ENCODE results near the gene AQP12A. TPM values are rescaled to one million over a fixed set of nuclear protein-coding genes. Genes with fewer than 3 reads are reported as not detected.

The AQP12A gene
- total RNA-seq, 2 donors from 2014 or later, result 29.6 to 130 TPM

DNA sequence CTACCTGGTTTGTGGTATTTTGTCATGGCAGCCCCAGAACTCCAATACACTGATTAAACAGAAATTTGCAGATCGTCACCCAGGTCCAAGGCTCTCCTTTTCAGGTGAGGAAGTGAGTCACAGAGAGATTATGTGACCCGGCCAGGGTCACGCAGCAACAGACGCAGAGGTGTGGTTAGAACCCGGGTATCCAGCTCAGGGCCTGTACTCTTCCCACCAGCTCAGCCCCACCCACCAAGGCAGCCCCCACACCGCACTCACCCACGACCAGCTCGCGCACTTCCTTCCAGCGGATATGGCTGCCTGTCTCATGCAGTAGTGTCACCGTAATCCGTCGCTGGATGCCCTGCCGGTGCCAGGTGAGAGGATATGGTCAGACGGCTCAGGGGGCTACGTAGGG, 48.1 kb downstream of the AQP12A start:
- WGBS, 2 donors, result 86 to 94% methylated on average over 14 to 16 of the region's 16 CpGs
- Histone ChIP-seq H3K36me3 (replicated peaks in 1 of 2; ENCODE audit: insufficient read depth in 1 of 2, low read depth in 2 of 2) (no peaks in the 10 kb centered on the region), H3K4me1 (no peaks in the 10 kb centered on the region), H3K27ac (no peak overlapping the region), H3K4me3 (no peak overlapping the region), H3K27me3 (no peaks in the 10 kb centered on the region), H3K9me3 (no peaks in the 10 kb centered on the region)
- intact Hi-C loops (cut with DNase I), result no loop called here
- TF ChIP-seq POLR2A (IDR thresholded peaks at IDR 0.05), result no peak
- TF ChIP-seq, protein P1, sequence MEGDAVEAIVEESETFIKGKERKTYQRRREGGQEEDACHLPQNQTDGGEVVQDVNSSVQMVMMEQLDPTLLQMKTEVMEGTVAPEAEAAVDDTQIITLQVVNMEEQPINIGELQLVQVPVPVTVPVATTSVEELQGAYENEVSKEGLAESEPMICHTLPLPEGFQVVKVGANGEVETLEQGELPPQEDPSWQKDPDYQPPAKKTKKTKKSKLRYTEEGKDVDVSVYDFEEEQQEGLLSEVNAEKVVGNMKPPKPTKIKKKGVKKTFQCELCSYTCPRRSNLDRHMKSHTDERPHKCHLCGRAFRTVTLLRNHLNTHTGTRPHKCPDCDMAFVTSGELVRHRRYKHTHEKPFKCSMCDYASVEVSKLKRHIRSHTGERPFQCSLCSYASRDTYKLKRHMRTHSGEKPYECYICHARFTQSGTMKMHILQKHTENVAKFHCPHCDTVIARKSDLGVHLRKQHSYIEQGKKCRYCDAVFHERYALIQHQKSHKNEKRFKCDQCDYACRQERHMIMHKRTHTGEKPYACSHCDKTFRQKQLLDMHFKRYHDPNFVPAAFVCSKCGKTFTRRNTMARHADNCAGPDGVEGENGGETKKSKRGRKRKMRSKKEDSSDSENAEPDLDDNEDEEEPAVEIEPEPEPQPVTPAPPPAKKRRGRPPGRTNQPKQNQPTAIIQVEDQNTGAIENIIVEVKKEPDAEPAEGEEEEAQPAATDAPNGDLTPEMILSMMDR (IDR thresholded peaks at IDR 0.05), result no peak
- no peak for ATAC-seq
- no peak for DNase-seq

DNA sequence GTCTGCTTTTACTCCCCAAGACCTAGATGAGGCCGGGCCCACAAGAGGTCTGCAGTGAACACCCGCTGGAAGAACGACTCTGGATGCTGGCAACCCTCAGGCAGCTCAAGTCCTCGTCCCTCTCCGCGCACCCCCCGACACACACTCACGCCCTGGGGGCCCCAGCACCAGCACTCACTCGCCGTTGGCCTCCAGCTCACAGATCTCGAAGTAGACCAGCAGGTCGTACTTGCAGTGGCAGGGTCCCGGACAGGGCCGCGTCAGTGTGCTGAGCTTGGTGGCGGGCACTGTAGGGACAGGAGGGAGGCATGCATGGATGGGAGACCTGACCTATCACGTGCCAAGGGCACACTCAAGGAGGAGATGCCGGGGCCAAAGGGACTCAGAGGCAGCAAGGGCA, 49.4 kb downstream of the AQP12A start:
- intact Hi-C loops (cut with DNase I), result no loop called here
- 86 to 88% methylated on average over 13 to 18 of the region's 18 CpGs for WGBS, 2 donors
- no peaks in the 10 kb centered on the region for H3K4me1 ChIP-seq
- no peaks in the 10 kb centered on the region for H3K27me3 ChIP-seq
- H3K4me3 ChIP-seq, result no peak overlapping the region
- DNase-seq (no peak), ATAC-seq (no peak)
- no peak overlapping the region for H3K27ac ChIP-seq
- H3K36me3 ChIP-seq (replicated peaks in 1 of 2; ENCODE audit: insufficient read depth in 1 of 2, low read depth in 2 of 2), result no peaks in the 10 kb centered on the region
- no peaks in the 10 kb centered on the region for H3K9me3 ChIP-seq
- TF ChIP-seq POLR2A (IDR thresholded peaks at IDR 0.05), result no peak
- TF ChIP-seq, protein P1 (IDR thresholded peaks at IDR 0.05), result no peak

DNA sequence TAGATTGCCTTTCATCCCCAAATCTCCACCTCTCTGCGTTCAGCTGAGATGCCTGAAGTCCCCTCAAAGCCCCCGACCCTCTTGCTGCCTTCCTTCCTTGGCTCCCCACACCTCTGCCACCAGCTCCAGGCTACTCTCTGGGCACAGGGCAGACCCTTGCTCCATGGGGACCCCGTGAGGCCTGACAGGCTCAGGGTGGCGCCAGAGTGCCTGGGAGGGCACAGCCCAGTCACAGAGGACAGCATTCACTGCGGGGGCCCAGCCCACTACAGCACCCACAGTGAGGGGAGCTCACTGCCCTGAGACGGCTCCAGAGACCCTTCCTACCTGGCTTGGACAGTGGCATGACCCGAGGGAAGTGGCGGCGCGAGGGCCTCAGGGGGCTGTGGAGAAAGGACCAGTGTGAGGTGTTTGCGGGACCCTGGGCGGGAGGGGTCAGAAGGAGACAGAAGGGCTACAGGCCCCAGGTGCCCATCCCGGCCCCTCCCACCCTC, 51.0 kb downstream of the AQP12A start:
- no peak for ATAC-seq
- 87 to 88% methylated on average over 9 to 12 of the region's 13 CpGs for WGBS, 2 donors
- Histone ChIP-seq H3K4me1 (no peaks in the 10 kb centered on the region), H3K36me3 (replicated peaks in 1 of 2; ENCODE audit: insufficient read depth in 1 of 2, low read depth in 2 of 2) (no peaks in the 10 kb centered on the region), H3K9me3 (no peaks in the 10 kb centered on the region), H3K4me3 (no peak overlapping the region), H3K27ac (no peak overlapping the region), H3K27me3 (no peaks in the 10 kb centered on the region)
- no peak for TF ChIP-seq POLR2A (IDR thresholded peaks at IDR 0.05)
- TF ChIP-seq, protein P1 (IDR thresholded peaks at IDR 0.05), result no peak
- DNase-seq, result no peak
- intact Hi-C loops (cut with DNase I), result no loop called here

DNA sequence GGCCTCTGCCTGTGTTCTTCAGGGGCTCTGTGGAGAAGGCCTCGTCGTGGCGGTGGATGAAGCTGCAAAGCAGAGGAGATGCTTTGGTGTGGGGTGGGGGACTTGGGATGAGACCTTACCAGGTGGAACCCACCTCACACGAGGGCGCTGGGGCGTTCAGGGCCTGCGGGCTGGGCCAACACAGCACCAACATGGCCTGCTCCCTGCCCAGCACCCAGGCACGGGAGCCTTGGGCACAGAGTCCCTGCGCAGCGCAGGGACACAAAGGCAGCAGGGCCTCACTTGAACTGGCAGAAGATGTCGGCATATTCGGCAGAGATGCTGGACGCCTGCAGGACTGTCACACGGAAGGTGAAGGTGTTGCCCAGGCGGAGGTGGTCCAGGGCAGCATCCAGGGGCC, 53.8 kb downstream of the AQP12A start:
- no peaks in the 10 kb centered on the region for H3K4me1 ChIP-seq
- TF ChIP-seq POLR2A (IDR thresholded peaks at IDR 0.05), result no peak
- TF ChIP-seq, protein P1 (IDR thresholded peaks at IDR 0.05), result no peak
- no peak overlapping the region for H3K4me3 ChIP-seq
- no peaks in the 10 kb centered on the region for H3K27me3 ChIP-seq
- intact Hi-C loops (cut with DNase I), result no loop called here
- ATAC-seq (no peak), DNase-seq (no peak)
- 90 to 98% methylated on average over 3 to 15 of the region's 15 CpGs for WGBS, 2 donors
- H3K9me3 ChIP-seq, result no peaks in the 10 kb centered on the region
- no peaks in the 10 kb centered on the region for H3K36me3 ChIP-seq (replicated peaks in 1 of 2; ENCODE audit: insufficient read depth in 1 of 2, low read depth in 2 of 2)
- H3K27ac ChIP-seq, result no peak overlapping the region

DNA sequence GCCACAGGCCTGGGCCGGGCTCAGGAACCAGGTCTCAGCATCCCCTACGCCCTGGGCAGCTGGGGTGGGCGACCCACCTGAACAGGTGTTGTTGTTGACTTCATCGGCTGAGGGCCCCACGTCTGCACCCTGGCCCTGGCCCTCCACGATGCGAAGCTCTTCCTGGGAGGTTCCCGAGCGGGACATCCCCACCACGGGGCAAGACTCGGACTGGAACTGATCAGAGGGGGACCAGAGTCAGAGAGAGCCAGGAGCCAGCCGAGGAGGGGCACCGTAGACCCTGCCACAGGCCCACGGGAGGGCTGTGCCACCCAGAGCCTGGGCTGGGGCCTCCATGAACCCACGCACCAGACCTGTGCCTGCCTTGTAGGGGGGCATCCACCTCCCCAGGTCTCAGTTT, 54.3 kb downstream of the AQP12A start:
- H3K36me3 ChIP-seq (replicated peaks in 1 of 2; ENCODE audit: insufficient read depth in 1 of 2, low read depth in 2 of 2), result no peaks in the 10 kb centered on the region
- H3K27ac ChIP-seq, result no peak overlapping the region
- ATAC-seq (no peak), DNase-seq (no peak)
- intact Hi-C loops (cut with DNase I), result no loop called here
- H3K27me3 ChIP-seq, result no peaks in the 10 kb centered on the region
- 80 to 90% methylated on average over 1 to 15 of the region's 15 CpGs for WGBS, 2 donors
- TF ChIP-seq, protein P1 (IDR thresholded peaks at IDR 0.05), result no peak
- TF ChIP-seq POLR2A (IDR thresholded peaks at IDR 0.05), result no peak
- no peak overlapping the region for H3K4me3 ChIP-seq
- H3K4me1 ChIP-seq, result no peaks in the 10 kb centered on the region
- H3K9me3 ChIP-seq, result no peaks in the 10 kb centered on the region

All from body of pancreas (tissue), 4 donors.